NCI-H524 treated with DMSO at 0.1 percent for 48 hours (cell line): ENCODE data around the gene SOX4.

ENCODE experiments used
- DNase-seq: peaks from one replicate; lab custom pipeline; 2025; lab: John Stamatoyannopoulos, UW

Gene SOX4

GRCh38 chr6:21593927-21594415 lies 420 bp downstream of the SOX4 start:
- no peak for DNase-seq

GRCh38 chr6:21594416-21595281 lies 1.1 kb downstream of the SOX4 start:
- no peak for DNase-seq

DNA sequence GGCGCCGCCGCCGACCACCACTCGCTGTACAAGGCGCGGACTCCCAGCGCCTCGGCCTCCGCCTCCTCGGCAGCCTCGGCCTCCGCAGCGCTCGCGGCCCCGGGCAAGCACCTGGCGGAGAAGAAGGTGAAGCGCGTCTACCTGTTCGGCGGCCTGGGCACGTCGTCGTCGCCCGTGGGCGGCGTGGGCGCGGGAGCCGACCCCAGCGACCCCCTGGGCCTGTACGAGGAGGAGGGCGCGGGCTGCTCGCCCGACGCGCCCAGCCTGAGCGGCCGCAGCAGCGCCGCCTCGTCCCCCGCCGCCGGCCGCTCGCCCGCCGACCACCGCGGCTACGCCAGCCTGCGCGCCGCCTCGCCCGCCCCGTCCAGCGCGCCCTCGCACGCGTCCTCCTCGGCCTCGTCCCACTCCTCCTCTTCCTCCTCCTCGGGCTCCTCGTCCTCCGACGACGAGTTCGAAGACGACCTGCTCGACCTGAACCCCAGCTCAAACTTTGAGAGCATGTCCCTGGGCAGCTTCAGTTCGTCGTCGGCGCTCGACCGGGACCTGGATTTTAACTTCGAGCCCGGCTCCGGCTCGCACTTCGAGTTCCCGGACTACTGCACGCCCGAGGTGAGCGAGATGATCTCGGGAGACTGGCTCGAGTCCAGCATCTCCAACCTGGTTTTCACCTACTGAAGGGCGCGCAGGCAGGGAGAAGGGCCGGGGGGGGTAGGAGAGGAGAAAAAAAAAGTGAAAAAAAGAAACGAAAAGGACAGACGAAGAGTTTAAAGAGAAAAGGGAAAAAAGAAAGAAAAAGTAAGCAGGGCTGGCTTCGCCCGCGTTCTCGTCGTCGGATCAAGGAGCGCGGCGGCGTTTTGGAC lies 2.0 kb downstream of the SOX4 start:
- DNase-seq, result no peak

DNA sequence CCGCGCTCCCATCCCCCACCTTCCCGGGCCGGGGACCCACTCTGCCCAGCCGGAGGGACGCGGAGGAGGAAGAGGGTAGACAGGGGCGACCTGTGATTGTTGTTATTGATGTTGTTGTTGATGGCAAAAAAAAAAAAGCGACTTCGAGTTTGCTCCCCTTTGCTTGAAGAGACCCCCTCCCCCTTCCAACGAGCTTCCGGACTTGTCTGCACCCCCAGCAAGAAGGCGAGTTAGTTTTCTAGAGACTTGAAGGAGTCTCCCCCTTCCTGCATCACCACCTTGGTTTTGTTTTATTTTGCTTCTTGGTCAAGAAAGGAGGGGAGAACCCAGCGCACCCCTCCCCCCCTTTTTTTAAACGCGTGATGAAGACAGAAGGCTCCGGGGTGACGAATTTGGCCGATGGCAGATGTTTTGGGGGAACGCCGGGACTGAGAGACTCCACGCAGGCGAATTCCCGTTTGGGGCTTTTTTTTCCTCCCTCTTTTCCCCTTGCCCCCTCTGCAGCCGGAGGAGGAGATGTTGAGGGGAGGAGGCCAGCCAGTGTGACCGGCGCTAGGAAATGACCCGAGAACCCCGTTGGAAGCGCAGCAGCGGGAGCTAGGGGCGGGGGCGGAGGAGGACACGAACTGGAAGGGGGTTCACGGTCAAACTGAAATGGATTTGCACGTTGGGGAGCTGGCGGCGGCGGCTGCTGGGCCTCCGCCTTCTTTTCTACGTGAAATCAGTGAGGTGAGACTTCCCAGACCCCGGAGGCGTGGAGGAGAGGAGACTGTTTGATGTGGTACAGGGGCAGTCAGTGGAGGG lies 2.8 kb downstream of the SOX4 start:
- DNase-seq, result no peak

GRCh38 chr6:21596949-21597682 lies 3.6 kb downstream of the SOX4 start:
- DNase-seq, result peak; percentile 53

GRCh38 chr6:21597801-21598673 lies 4.5 kb downstream of the SOX4 start:
- no peak for DNase-seq

DNA sequence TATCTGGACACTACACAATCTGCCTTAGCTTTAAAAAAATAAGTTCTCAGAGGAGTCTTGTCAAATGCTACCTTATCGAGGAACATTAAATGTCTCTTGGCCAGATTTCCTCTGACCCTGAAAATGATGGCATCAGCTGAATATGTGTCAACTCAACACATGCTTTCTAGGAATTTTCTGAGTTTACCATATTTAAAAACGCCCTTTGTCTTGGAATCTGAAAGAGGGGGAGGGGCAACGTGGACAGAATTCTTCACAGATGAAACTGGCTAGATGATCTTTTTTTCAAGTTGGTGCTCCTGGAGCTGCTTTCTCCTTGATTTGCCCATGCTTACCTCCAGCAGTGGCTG lies 5.1 kb downstream of the SOX4 start:
- no peak for DNase-seq

DNA sequence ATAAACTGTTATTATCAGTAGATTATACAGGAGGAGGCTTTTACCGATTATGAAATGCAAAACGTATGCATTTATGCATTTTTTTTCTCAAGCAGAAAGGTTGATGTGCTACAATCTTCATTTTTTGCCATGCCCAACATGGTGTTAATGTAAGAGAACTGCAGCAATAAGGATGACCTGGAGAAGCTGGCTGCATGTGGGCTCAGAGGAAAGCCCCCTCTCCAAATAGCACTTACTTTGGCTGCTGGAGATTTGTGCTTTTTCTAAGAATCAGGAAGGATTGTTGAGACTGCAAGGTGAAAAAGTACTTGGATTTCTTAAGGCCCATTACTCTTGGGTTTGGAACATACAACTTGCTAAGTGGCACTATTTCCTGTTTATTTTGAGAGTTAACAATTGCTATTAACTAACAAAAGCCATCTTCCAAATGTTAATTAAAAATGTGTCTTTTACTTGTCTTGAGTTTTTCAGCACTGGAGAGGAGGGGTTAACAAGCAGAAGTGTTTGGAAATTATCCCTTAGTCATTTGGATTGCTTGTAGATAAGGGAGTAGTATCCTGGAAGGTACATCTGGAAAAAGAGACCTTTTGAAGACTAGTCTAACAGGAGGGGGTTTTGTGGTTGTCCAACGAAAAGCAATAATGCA lies 5.6 kb downstream of the SOX4 start:
- no peak for DNase-seq

GRCh38 chr6:21601339-21601923 lies 7.9 kb downstream of the SOX4 start:
- DNase-seq, result no peak

DNA sequence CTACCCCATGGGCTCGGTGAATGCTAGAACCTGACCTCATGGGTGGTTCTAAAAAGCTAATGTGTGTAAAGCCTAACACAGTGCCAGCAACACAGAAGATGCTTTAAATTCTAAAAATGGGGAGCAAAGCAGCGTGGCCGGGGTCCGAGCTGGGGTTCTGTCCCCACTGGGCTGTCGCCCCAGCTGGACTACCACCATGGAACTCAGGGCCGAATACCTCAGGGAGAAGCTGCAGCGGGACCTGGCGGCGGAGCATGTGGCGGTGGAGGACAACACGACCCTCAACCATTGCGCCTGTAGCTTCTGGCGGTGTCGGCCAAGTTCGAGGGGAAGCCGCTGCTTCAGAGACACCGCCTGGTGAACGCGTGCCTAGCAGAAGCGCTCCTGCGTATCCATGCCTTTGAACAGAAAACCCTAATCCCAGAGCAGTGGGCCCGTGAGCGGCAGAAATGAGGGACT lies 8.4 kb downstream of the SOX4 start:
- DNase-seq, result no peak

DNA sequence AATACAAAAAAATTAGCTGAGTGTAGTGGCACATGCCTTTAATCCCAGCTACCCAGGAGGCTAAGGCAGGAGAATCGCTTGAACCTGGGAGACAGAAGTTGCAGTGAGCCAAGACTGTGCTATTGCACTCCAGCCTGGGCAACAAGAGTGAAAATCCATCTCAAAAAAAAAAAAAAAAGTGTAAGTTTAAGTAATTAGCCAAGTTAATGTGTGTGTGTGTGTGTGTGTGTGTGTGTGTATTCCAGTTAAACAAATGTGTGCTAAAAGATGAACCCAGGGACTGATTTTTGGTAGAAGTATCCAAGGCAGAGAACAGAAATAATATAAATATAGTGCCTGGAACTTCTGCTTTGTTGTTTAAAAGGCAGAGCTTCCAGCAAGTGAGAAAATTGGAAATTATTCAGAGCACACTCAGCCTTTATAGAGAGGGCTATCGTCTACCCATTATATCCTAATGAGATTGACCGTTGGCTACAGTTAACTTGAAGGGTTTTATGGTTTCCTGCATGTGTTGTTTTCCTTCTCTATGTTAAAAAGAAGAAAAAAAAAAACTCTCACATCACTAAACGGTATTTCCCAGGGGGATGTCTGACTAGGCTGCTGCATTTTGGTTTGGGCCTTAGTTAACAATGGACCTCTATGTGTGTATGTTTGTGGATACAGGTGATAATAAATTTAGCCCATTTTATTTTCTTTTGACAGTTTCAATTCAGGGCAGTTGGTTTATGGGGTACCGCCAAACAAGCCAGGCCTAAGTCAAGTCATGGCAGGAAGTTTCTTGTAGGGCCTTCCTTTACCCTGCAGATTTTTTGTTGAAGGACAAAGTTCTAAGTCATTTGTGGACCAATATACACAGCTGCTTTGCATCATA lies 9.8 kb downstream of the SOX4 start:
- no peak for DNase-seq

GRCh38 chr6:21604081-21604480 lies 10.5 kb downstream of the SOX4 start:
- no peak for DNase-seq

DNA sequence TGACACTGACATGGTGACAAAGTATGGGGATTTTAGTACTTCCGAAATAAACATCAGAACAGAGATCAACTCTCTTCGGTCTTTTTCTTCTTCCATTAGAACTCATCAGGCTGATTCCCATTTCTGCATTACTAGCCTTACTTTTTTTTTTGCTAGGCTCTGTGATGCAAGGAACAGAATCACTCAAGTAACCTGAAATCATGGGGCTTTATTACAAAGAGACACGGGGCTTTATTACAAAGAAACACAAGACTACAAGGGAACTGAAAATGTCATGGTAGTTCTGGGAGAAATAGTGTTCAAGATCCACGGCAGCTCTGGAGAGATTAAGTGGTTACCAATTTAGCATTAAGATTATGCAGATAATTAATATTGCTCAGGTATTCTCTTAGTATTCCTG lies 11.6 kb downstream of the SOX4 start:
- no peak for DNase-seq

- no peak for DNase-seq
These were observed 15.1 kb downstream of the SOX4 start for GRCh38 chr6:21608601-21609000.

DNA sequence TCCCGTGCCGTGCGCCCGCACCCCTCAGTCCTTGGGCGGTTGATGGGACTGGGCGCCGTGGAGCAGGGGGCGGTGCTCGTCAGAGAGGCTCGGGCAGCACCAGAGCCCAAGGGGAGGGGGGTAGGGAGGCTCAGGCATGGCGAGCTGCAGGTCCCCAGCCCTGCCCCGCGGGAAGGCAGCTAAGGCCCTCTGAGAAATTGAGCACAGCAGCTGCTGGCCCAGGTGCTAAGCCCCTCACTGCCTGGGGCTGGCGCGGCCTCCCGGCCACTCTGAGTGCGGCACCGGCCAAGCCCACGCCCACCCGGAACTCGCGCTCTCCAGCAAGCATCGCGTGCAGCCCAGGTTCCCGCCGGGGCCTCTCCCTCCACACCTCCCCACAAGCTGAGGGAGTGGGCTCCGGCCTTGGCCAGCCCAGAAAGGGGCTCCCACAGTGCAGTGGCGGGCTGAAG lies 16.4 kb downstream of the SOX4 start:
- no peak for DNase-seq

GRCh38 chr6:21610341-21610740 lies 16.8 kb downstream of the SOX4 start:
- no peak for DNase-seq

GRCh38 chr6:21611485-21611884 lies 17.9 kb downstream of the SOX4 start:
- no peak for DNase-seq

GRCh38 chr6:21612067-21612745 lies 18.7 kb downstream of the SOX4 start:
- DNase-seq, result peak; percentile 90
